A204.1 (cell line): ENCODE data around the gene IER5L.
"Not testable (repeated sequence)": the region's sequence is repeated elsewhere in the genome, so short reads cannot be mapped to it uniquely, and the experiment has no call there.

Source experiments
- FAIRE-seq: peaks from 2 replicates; lab custom pipeline; 2012; peaks lifted over from hg19 to GRCh38; lab: Jason Lieb, UNC

The IER5L gene

DNA sequence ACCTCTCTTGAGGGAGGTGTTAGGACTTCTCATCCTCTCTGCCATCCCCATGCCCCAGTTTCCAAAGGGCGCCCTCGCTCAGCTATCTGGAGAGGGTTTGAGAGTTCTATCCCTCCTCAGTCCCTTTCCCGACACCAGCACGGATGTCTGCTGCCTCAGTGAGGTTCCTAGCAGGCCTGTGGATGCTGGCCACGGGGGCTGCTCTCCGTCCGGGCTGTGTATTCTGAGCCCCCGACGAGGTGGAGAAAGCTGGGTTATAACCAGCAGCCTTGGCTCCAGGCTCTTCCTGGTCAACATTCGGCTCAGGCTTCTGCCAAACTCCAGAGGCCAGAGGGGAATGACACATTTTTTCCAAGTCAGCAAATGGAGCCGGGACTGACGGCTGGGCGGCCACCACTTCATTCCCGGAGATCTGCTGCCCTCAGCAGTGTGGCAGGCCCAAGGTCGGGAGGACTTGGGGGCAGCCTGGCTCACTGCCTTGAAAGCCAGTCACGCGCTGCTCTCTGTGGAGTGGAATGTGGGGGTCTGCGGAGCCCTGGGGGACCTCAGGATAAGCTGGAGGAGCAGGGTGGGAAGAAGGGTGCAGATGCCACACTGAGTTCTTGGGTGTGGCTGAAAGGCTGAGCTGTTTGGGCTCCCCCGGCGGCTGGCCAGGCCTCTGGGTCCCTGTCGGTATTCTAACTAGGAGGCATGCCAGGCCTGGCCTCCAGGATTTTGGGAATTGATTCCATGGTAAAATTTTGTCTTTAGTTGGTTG, 39.4 kb downstream of the IER5L start:
- no peak for FAIRE-seq

DNA sequence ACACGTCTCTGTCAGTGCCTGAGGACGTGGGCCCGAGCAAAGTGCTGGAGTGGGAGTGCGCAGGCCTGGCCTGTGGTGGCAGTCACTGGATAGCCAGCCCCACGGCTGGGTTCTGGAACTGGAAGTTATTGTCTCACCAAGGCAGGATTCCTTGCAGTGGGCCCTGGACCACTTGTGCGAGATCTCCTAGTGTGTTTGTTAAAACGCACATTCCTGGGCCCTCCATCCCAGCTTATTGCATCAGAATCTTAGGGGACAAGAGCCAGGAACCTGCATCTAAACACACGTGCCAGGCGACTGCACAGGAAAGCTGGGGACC, 40.0 kb downstream of the IER5L start:
- no peak for FAIRE-seq

DNA sequence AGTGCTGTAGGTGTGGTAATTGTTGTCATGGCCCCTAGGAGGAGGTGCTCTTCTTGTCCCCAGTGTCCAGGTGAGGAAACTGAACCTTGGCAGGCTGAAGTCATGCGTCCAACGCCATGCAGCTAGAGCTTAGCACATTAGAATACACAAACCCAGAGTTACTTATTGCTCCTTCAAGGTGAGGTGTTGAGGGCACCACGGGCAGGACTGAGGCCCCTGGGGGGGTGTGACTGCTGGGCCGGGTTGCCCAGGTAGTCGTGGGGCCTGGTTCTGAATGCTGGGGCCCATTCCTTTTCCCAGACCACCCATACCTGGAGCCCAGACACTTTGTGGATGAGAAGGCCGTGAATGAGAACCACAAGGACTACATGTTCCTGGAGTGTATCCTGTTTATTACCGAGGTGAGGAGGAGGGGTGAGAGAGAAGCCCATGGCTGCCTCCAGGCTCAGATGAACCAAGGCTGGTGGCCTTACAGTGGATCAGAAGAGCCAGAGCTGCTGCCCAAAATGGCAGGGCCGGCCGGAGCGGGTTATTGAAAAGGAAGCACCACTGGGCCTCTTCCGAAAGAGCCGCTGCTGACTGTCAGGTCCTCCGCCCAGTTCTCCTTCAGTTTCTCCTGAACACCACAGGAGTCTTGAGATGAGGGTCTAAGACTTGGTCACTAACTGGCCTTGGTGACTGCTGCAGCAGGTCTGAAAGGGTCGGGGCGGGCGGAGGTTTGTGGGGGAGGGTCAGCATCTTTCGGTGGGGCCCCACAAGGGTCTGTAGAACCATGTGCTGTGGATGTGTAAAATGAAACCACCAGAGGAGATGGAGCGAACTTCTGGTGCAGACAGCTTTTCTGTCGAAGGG, 40.5 kb downstream of the IER5L start:
- FAIRE-seq = no peak

- no peak for FAIRE-seq
These were observed 41.5 kb downstream of the IER5L start for GRCh38 chr9:129136446-129137035.

GRCh38 chr9:129135476-129135875, 42.6 kb downstream of the IER5L start:
- FAIRE-seq = no peak

DNA sequence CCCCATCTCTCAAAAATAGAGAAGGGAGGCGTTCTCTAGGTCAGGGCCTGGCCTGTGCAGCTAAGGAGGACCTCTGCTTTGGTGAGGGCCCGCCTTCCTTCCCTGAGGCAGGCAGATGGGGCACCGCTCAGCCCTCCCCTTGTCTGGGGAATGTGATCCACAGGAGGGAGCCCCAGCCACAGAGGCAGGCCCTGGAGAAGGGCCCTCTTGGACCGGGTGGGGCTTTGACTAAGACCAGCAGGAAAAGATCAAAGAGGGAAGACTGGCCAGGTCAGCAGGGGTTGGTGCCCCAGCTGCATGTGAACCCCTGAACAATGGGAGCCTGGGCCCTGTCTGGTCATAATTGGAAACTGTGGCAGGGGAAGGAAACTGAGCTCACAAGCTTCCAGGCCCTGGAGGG, 45.0 kb downstream of the IER5L start:
- no peak for FAIRE-seq

- no peak for FAIRE-seq
These were observed 46.5 kb downstream of the IER5L start for GRCh38 chr9:129131300-129132145.

GRCh38 chr9:129130791-129131190, 47.3 kb downstream of the IER5L start:
- FAIRE-seq = no peak

DNA sequence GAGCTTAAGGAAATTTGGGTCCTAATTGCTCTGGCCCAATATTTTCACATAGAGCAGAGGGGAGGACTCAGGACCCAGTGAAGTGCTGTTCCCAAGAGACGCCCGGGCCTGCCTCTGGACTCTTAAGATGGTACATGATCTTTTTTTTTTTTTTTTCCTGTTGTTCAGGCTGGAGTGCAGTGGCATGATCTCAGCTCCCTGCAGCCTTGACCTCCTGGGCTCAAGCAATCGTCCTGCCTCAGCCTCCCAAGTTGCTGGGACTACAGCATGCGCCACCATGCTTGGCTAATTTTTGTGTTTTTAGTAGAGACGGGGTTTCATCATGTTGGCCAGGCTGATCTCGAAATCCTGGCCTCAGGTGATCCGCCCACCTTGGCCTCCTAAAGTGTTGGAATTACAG, 47.8 kb downstream of the IER5L start:
- FAIRE-seq = not testable (repeated sequence)

GRCh38 chr9:129128689-129129088, 49.4 kb downstream of the IER5L start:
- no peak for FAIRE-seq

GRCh38 chr9:129126749-129127618, 51.1 kb downstream of the IER5L start:
- no peak for FAIRE-seq
